Testis (tissue), 3 donors: ENCODE measurements around the gene PATE3. TPM values are rescaled to one million over a fixed set of nuclear protein-coding genes. Genes with fewer than 3 reads are reported as not detected.

Experiments used
- DNase-seq: peaks from one replicate; pipeline ENCODE4 v3.0.0-alpha.2; 2019
- H3K27ac ChIP-seq, 2 donors: fragments of 200-600 bp; sonication (generic); one replicate each; pipeline ENCODE4 v1.5.1; 2019
- H3K27me3 ChIP-seq: fragments of 200-600 bp; sonication (generic); one replicate; pipeline ENCODE4 v1.5.1; 2019
- H3K36me3 ChIP-seq: fragments of 200-600 bp; sonication (generic); one replicate; pipeline ENCODE4 v1.5.1; 2017; ENCODE audit warnings: low read depth; ENCODE audit errors: missing control alignments
- H3K4me1 ChIP-seq: fragments of 200-600 bp; sonication (generic); one replicate; pipeline ENCODE4 v1.5.1; 2019
- H3K4me3 ChIP-seq, 2 donors: fragments of 200-600 bp; sonication (generic); one replicate each; pipeline ENCODE4 v1.5.1; 2017 to 2019
- H3K9me3 ChIP-seq: fragments of 200-600 bp; sonication (generic); one replicate; pipeline ENCODE4 v1.5.1; 2017
- POLR2A ChIP-seq: fragments of 450-650 bp; IDR thresholded peaks from one replicate; pipeline ENCODE4 v1.6.1; 2017; ENCODE audit warnings: antibody characterized with exemption, mild to moderate bottlenecking, moderate library complexity
- WGBS, 2 donors: methylation state at CpG; one replicate each; pipeline ENCODE4 v1.1.5; 2018; 5-methylcytosine and 5-hydroxymethylcytosine counted together
- intact Hi-C: fragments of 100-400 bp; cut with DNase I; formaldehyde crosslinking; loops from one replicate; pipeline ENCODE4 v1.15.1; 2023; ENCODE audit warnings: low total_unique reads
- polyA plus RNA-seq: library from polyadenylated mRNA; stranded (reverse); fragments of 350-450 nt; fragmentation: Illumina TruSeq; extraction: RNeasy Lipid Tissue Mini Kit (QIAGEN cat#74804); gene quantifications from one replicate; pipeline ENCODE4 v1.2.3, GENCODE V29; 2014; ENCODE audit warnings: low read depth, low replicate concordance; ENCODE audit not compliant: insufficient read depth
- total RNA-seq, 2 donors: library from RNA; depleted of rRNA; stranded (reverse); fragments of >200 nt; gene quantifications; one replicate each; pipeline ENCODE4 v1.2.3, GENCODE V29; 2016
- TF ChIP-seq, protein P1 (sequence below), 3 experiments: fragments of 450-650 bp in 2 of 3; fragments of 200-600 bp in 1 of 3; sonication (generic) in 1 of 3; IDR thresholded peaks; one replicate each; pipeline ENCODE4 v1.5.1; 2016 to 2019; ENCODE audit warnings: antibody characterized with exemption in 3 of 3, mild to moderate bottlenecking in 2 of 3, moderate library complexity in 1 of 3

Gene PATE3
- total and polyA plus RNA-seq, 3 donors from 2014 or later: not detected

DNA sequence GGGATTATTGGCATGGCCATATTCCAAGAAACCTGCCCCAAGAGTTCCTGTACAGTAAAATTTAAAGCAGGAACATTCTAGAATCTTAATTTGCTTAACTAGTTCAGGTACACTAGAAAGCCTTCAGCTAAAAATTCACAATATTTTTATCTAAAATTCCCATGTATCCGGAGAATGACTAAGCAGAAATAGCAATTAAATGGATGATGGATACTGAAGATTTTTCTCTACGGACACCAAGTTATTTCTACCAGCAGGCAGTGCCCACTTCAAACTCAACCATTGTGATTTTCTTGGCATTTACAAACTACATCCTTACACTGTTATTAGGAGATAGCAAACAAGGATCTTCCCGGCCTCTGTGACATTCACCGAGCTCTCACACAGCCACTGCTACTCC, 2.9 kb downstream of the PATE3 start:
- WGBS, 2 donors: 86 to 90% methylated on average over 4 of the region's 4 CpGs
- Histone ChIP-seq H3K27me3 (no peaks in the 10 kb centered on the region), H3K4me3 (no peak overlapping the region), H3K27ac (no peak overlapping the region), H3K36me3 (no peaks in the 10 kb centered on the region), H3K9me3 (no peaks in the 10 kb centered on the region), H3K4me1 (no peaks in the 10 kb centered on the region)
- intact Hi-C loops: no loop called here
- no peak for TF ChIP-seq POLR2A
- TF ChIP-seq, protein P1, sequence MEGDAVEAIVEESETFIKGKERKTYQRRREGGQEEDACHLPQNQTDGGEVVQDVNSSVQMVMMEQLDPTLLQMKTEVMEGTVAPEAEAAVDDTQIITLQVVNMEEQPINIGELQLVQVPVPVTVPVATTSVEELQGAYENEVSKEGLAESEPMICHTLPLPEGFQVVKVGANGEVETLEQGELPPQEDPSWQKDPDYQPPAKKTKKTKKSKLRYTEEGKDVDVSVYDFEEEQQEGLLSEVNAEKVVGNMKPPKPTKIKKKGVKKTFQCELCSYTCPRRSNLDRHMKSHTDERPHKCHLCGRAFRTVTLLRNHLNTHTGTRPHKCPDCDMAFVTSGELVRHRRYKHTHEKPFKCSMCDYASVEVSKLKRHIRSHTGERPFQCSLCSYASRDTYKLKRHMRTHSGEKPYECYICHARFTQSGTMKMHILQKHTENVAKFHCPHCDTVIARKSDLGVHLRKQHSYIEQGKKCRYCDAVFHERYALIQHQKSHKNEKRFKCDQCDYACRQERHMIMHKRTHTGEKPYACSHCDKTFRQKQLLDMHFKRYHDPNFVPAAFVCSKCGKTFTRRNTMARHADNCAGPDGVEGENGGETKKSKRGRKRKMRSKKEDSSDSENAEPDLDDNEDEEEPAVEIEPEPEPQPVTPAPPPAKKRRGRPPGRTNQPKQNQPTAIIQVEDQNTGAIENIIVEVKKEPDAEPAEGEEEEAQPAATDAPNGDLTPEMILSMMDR (IDR thresholded peaks at IDR 0.05): no peak
- no peak for DNase-seq

DNA sequence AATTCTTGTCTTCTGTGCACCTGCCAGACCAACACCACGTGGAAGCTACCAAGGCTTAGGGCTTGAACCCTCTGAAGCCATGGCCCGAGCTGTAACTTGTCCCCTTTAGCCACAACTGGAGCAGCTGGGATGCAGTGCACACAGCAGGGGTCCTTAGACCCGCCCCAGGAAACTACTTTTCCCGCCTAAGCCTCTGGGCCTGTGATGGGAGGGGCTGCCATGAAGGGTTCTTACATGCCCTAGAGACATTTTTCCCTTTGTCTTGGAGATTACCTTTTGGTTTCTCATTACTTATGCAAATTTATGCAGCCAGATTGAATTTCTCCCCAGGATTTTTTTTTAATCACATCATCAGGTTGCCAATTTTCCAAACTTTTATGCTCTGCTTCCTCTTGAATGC, 9.7 kb downstream of the PATE3 start:
- no peaks in the 10 kb centered on the region for H3K9me3 ChIP-seq
- no peaks in the 10 kb centered on the region for H3K4me1 ChIP-seq
- no peak overlapping the region for H3K4me3 ChIP-seq
- DNase-seq: no peak
- intact Hi-C loops: no loop called here
- H3K27me3 ChIP-seq: no peaks in the 10 kb centered on the region
- TF ChIP-seq, protein P1 (IDR thresholded peaks at IDR 0.05): no peak
- TF ChIP-seq POLR2A: no peak
- H3K36me3 ChIP-seq: no peaks in the 10 kb centered on the region
- 49 to 52% methylated on average over 4 of the region's 4 CpGs for WGBS, 2 donors
- no peak overlapping the region for H3K27ac ChIP-seq

DNA sequence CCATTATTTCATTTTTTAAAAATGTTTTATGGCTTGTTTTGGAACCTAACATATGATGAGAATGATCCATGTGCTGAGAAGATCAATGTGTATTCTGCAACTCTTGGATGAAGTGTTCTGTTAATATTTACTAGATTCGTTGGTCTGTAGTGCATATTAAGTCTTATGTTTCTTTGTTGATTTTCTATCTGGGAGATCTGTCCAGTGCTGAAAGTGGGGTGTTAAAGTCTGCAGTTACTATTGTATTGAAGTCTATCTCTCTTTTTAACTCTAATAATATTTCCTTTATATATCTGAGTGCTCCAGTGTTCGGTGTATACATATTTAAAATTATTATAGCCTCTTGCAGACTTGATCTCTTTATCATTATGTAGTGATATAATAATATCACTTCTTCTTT, 11.9 kb downstream of the PATE3 start:
- DNase-seq: no peak
- no peaks in the 10 kb centered on the region for H3K27me3 ChIP-seq
- H3K4me3 ChIP-seq: no peak overlapping the region
- TF ChIP-seq, protein P1 (IDR thresholded peaks at IDR 0.05): no peak
- TF ChIP-seq POLR2A: no peak
- H3K36me3 ChIP-seq: no peaks in the 10 kb centered on the region
- 36 to 83% methylated on average over 2 of the region's 2 CpGs for WGBS, 2 donors
- intact Hi-C loops: no loop called here
- H3K4me1 ChIP-seq: no peaks in the 10 kb centered on the region
- H3K27ac ChIP-seq: no peak overlapping the region
- no peaks in the 10 kb centered on the region for H3K9me3 ChIP-seq

DNA sequence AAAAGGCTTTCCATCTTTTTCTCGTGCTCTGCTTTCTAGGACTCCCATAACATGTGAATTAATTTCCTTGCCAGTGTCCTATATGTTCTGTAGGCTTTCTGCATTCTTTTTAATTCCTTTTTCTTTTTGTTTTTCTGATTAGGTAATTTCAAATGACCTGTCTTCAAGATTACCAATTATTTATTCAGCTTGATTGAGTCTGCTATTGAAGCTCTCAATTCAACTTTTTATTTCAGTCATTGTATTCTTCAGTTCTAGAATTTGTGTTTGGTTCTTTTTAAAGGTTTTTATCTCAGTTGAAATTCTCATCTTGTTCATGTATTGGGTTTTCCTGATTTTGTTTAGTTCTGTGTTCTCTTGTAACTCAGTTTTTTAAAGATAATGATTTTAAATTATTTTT, 14.5 kb downstream of the PATE3 start:
- Histone ChIP-seq H3K4me1 (no peaks in the 10 kb centered on the region), H3K27ac (no peak overlapping the region), H3K4me3 (no peak overlapping the region), H3K27me3 (no peaks in the 10 kb centered on the region), H3K36me3 (no peaks in the 10 kb centered on the region), H3K9me3 (no peaks in the 10 kb centered on the region)
- no peak for TF ChIP-seq POLR2A
- TF ChIP-seq, protein P1 (IDR thresholded peaks at IDR 0.05): no peak
- no peak for DNase-seq
- 2 to 95% methylated on average over 1 of the region's 1 CpG for WGBS, 2 donors
- intact Hi-C loops: no loop called here

DNA sequence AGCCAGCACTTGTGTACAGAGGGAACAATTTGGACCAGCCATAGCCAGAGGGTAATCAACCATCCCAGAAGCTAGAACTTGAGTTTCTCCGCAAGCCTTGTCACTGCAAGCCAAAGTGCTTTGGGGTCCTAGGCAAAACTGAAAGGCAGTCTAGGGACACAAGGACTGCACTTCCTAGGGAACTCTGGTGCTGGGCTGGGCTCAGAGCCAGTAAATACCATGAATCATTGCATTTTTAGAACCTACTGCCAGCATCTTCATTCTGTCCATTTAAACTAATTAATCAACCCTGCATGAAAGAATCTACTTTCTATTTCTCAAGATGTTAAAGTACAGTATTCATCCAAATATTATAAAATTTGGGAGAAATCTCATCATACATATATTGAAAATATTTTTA, 20.0 kb downstream of the PATE3 start:
- no peak for DNase-seq
- Histone ChIP-seq H3K27ac (no peak overlapping the region), H3K36me3 (no peaks in the 10 kb centered on the region), H3K4me3 (no peak overlapping the region), H3K27me3 (no peaks in the 10 kb centered on the region), H3K4me1 (no peaks in the 10 kb centered on the region), H3K9me3 (no peaks in the 10 kb centered on the region)
- TF ChIP-seq POLR2A: no peak
- TF ChIP-seq, protein P1 (IDR thresholded peaks at IDR 0.05): no peak
- intact Hi-C loops: no loop called here
- WGBS, 2 donors: 91% methylated on average over 1 of the region's 1 CpG
